ENCODE measurements around the gene KRTAP10-4. TPM values are rescaled to one million over a fixed set of nuclear protein-coding genes. Genes with fewer than 3 reads are reported as not detected.

Gene KRTAP10-4
- total and polyA plus RNA-seq, 2 experiments from 2014 or later: not detected

- H3K79me2 ChIP-seq (replicated peaks; ENCODE audit: insufficient read depth): no peaks in the 10 kb centered on the region
- no peaks in the 10 kb centered on the region; the same call in 1 of the 2 replicates for H3K36me3 ChIP-seq (ENCODE audit: insufficient read depth)
- Mint-ChIP-seq H3K27ac (peak overlapping the region; percentile 74; the same call in 1 of the 2 replicates), H3K4me3 (no peak overlapping the region), H3K9me3 (peaks cover 38% of the 10 kb centered on the region), H3K27me3 (ENCODE audit: insufficient read depth, low read depth, poor library complexity) (peaks cover 5% of the 10 kb centered on the region), H3K4me1 (peaks cover 23% of the 10 kb centered on the region; the same call in 2 of the 3 replicates), H3K36me3 (ENCODE audit: low read depth) (peaks cover 23% of the 10 kb centered on the region)
- DNase-seq (ENCODE audit: low spot score) (peak; percentile 57), ATAC-seq (peak; percentile 90)
- H3K9me2 ChIP-seq (ENCODE audit: insufficient read depth): no peaks in the 10 kb centered on the region
- TF ChIP-seq REST (IDR thresholded peaks at IDR 0.05; ENCODE audit: unreplicated experiment) (no peak), CTCF (conservative IDR thresholded peaks at IDR 0.05; ENCODE audit: low read depth in 2 of 2) (peak; percentile 42 to 70; a peak in 3 of 4 replicates), JUNB (IDR thresholded peaks at IDR 0.05; ENCODE audit: unreplicated experiment) (no peak), ZNF331 (CRISPR knock-in tag; IDR thresholded peaks at IDR 0.05; ENCODE audit: low read depth) (no peak)
- H3K4me1 ChIP-seq (ENCODE audit: insufficient read depth): no peaks in the 10 kb centered on the region
- no peak overlapping the region for H3K4me2 ChIP-seq
- no peaks in the 10 kb centered on the region for H3K27me3 ChIP-seq (ENCODE audit: insufficient read depth)
- H3F3A ChIP-seq (replicated peaks; ENCODE audit: low read depth): no peaks in the 10 kb centered on the region
- H3K4me3 ChIP-seq: no peak overlapping the region
- H3K27ac ChIP-seq (ENCODE audit: low read depth): no peak overlapping the region
- H2AFZ ChIP-seq: peak overlapping the region; percentile 4; the same call in 1 of the 2 replicates
- H4K20me1 ChIP-seq (replicated peaks; ENCODE audit: insufficient read depth): no peaks in the 10 kb centered on the region
These were observed 45.0 kb downstream of the KRTAP10-4 start for GRCh38 chr21:44618504-44618903.

- Histone ChIP-seq H3F3A (replicated peaks; ENCODE audit: low read depth) (no peaks in the 10 kb centered on the region), H3K27me3 (ENCODE audit: insufficient read depth) (no peaks in the 10 kb centered on the region), H3K27ac (ENCODE audit: low read depth) (no peak overlapping the region), H3K9me2 (ENCODE audit: insufficient read depth) (no peaks in the 10 kb centered on the region), H2AFZ (peak overlapping the region; percentile 4; the same call in 1 of the 2 replicates), H3K4me1 (ENCODE audit: insufficient read depth) (no peaks in the 10 kb centered on the region), H3K4me3 (no peak overlapping the region), H3K36me3 (ENCODE audit: insufficient read depth) (no peaks in the 10 kb centered on the region; the same call in 1 of the 2 replicates), H4K20me1 (replicated peaks; ENCODE audit: insufficient read depth) (no peaks in the 10 kb centered on the region), H3K4me2 (no peak overlapping the region), H3K79me2 (replicated peaks; ENCODE audit: insufficient read depth) (no peaks in the 10 kb centered on the region)
- ATAC-seq (no peak), DNase-seq (ENCODE audit: low spot score) (no peak)
- H3K27ac Mint-ChIP-seq: peak overlapping the region; percentile 74; the same call in 1 of the 2 replicates
- H3K27me3 Mint-ChIP-seq (ENCODE audit: insufficient read depth, low read depth, poor library complexity): peaks cover 5% of the 10 kb centered on the region
- peaks cover 42% of the 10 kb centered on the region for H3K9me3 Mint-ChIP-seq
- peaks cover 26% of the 10 kb centered on the region for H3K36me3 Mint-ChIP-seq (ENCODE audit: low read depth)
- H3K4me1 Mint-ChIP-seq: peaks cover 23% of the 10 kb centered on the region; the same call in 2 of the 3 replicates
- H3K4me3 Mint-ChIP-seq: no peak overlapping the region
- no peak for TF ChIP-seq ETS1 (IDR thresholded peaks at IDR 0.05)
- TF ChIP-seq CREB1 (CRISPR knock-in tag; IDR thresholded peaks at IDR 0.05; ENCODE audit: low read depth): no peak
- TF ChIP-seq STAT1 (IDR thresholded peaks at IDR 0.05; ENCODE audit: unreplicated experiment): no peak
- TF ChIP-seq NANOG (IDR thresholded peaks at IDR 0.05; ENCODE audit: borderline replicate concordance): no peak
- TF ChIP-seq JUNB (IDR thresholded peaks at IDR 0.05; ENCODE audit: unreplicated experiment): no peak
- TF ChIP-seq CTCF (conservative IDR thresholded peaks at IDR 0.05; ENCODE audit: low read depth in 2 of 2): no peak
- TF ChIP-seq EZH2 (IDR thresholded peaks at IDR 0.05; ENCODE audit: low read depth, unreplicated experiment): no peak
- no peak for TF ChIP-seq ZNF331 (CRISPR knock-in tag; IDR thresholded peaks at IDR 0.05; ENCODE audit: low read depth)
- TF ChIP-seq EZH2phosphoT487 (IDR thresholded peaks at IDR 0.05; ENCODE audit: unreplicated experiment): no peak
- no peak for TF ChIP-seq ZNF114 (CRISPR knock-in tag; IDR thresholded peaks at IDR 0.05)
- TF ChIP-seq POLR2AphosphoS5 (IDR thresholded peaks at IDR 0.05; ENCODE audit: low read depth): no peak
These were observed 45.4 kb downstream of the KRTAP10-4 start for GRCh38 chr21:44618909-44619308.

All from GM23338 (cell line).